PC-9 (cell line): ENCODE measurements around the gene TMEM107. TPM values are rescaled to one million over a fixed set of nuclear protein-coding genes. Genes with fewer than 3 reads are reported as not detected.

Source experiments
- BruUV-seq: library from RNA; stranded (reverse); fragments of 400-500 nt; replicated peaks from 2 replicates; lab custom pipeline; 2021; lab: Mats Ljungman, UMichigan
- CTCF ChIA-PET: fragments of 300-600 bp; sonication (Branson Sonifier 250); formaldehyde crosslinking; loops from one replicate; lab custom pipeline; 2022; ENCODE audit warnings: antibody characterized with exemption; lab: Charles Lee
- POLR2A ChIA-PET: fragments of 300-600 bp; sonication (Branson Sonifier 250); formaldehyde crosslinking; loops from one replicate; lab custom pipeline; 2022; ENCODE audit warnings: antibody characterized with exemption; ENCODE audit not compliant: unreplicated experiment; lab: Charles Lee
- DNase-seq, 2 experiments: peaks; one replicate each; pipeline versions ENCODE4 v3.0.0 to v3.0.0-alpha.2; 2015 to 2022; ENCODE audit warnings: mixed read lengths in 1 of 2
- H2AFZ ChIP-seq: fragments of 200-600 bp; sonication (generic); 2 replicates; pipeline ENCODE4 v1.8.1; 2017; ENCODE audit warnings: antibody characterized with exemption
- H3F3A ChIP-seq: fragments of 200-600 bp; sonication (generic); 2 replicates; pipeline ENCODE4 v1.8.1; 2017; ENCODE audit warnings: antibody characterized with exemption, mild to moderate bottlenecking, low read depth; ENCODE audit not compliant: insufficient read depth
- H3K27ac ChIP-seq: fragments of 200-600 bp; sonication (generic); 2 replicates; pipeline ENCODE4 v1.6.1; 2016; ENCODE audit warnings: mixed run types
- H3K27me3 ChIP-seq: fragments of 200-600 bp; sonication (generic); 2 replicates; pipeline ENCODE4 v1.6.1; 2016; ENCODE audit warnings: low read depth, mixed run types; ENCODE audit not compliant: insufficient read depth
- H3K36me3 ChIP-seq: fragments of 200-600 bp; sonication (generic); 2 replicates; pipeline ENCODE4 v1.6.1; 2016; ENCODE audit warnings: low read depth, mixed run types
- H3K4me1 ChIP-seq: fragments of 200-600 bp; sonication (generic); replicated peaks from 2 replicates; pipeline ENCODE4 v1.6.1; 2016; ENCODE audit warnings: mixed run types; ENCODE audit not compliant: insufficient read depth
- H3K4me2 ChIP-seq: fragments of 200-600 bp; sonication (generic); 2 replicates; pipeline ENCODE4 v1.6.1; 2017; ENCODE audit warnings: mixed run types
- H3K4me3 ChIP-seq: fragments of 200-600 bp; sonication (generic); 2 replicates; pipeline ENCODE4 v1.6.1; 2016; ENCODE audit warnings: mixed run types
- H3K79me2 ChIP-seq: fragments of 200-600 bp; sonication (generic); 2 replicates; pipeline ENCODE4 v1.6.1; 2017; ENCODE audit warnings: low read depth, mixed run types
- H3K9me2 ChIP-seq: fragments of 200-600 bp; sonication (generic); 2 replicates; pipeline ENCODE4 v1.8.1; 2017; ENCODE audit warnings: mild to moderate bottlenecking; ENCODE audit not compliant: insufficient read depth
- H3K9me3 ChIP-seq: fragments of 200-600 bp; sonication (generic); 2 replicates; pipeline ENCODE4 v1.8.1; 2016; ENCODE audit warnings: low read depth; ENCODE audit not compliant: insufficient read depth
- H4K20me1 ChIP-seq: fragments of 200-600 bp; sonication (generic); 2 replicates; pipeline ENCODE4 v1.8.1; 2017; ENCODE audit not compliant: insufficient read depth
- CTCF ChIP-seq: fragments of 200-600 bp; sonication (generic); conservative IDR thresholded peaks from 2 replicates; pipeline ENCODE4 v1.6.1; 2017; ENCODE audit warnings: mixed run types, antibody characterized with exemption, mild to moderate bottlenecking, moderate library complexity
- EZH2 ChIP-seq: fragments of 200-600 bp; sonication (generic); IDR thresholded peaks from 2 replicates; pipeline ENCODE4 v1.8.0; 2017; ENCODE audit warnings: antibody characterized with exemption, low read depth
- intact Hi-C: fragments of 100-400 bp; cut with micrococcal nuclease; formaldehyde crosslinking; loops from one replicate; pipeline ENCODE4 v1.10.0; 2022; ENCODE audit not compliant: unreplicated experiment
- total RNA-seq: library from RNA; stranded (reverse); gene quantifications from 2 replicates; pipeline ENCODE4 v1.2.3, GENCODE V29; 2021

Gene TMEM107
- total RNA-seq, 1 experiment from 2014 or later = 59.1 TPM

DNA sequence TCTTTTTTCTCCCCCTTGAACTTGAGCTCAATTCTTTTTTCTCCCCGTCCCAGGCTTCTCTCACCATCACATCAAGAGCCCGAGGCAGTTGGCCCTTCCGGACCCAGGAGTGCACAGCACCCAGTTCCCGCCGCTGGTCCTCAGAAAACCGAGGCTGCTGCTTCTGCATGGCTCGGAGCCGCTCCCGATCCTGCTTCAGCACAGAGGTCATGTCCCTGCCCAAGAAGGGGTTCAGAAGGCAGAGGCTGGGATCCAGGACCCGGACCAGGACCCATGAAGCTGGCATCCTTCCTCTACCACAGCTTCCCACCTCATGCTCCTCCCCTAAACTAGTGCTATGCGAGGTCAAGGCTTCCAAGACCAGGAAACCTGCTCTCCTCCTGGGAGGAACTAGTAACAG, 34.4 kb downstream of the TMEM107 start:
- DNase-seq = no peak

GRCh38 chr17:8141045-8141444, 35.1 kb downstream of the TMEM107 start:
- Histone ChIP-seq H4K20me1 (no peaks in the 10 kb centered on the region), H3K4me2 (no peak overlapping the region), H3K27ac (no peak overlapping the region), H2AFZ (no peak overlapping the region), H3K9me3 (no peaks in the 10 kb centered on the region), H3K27me3 (no peaks in the 10 kb centered on the region), H3F3A (peaks cover 12% of the 10 kb centered on the region; the same call in 1 of the 2 replicates), H3K4me1 (peaks cover 8% of the 10 kb centered on the region; the same call in 1 of the 2 replicates), H3K9me2 (no peaks in the 10 kb centered on the region), H3K36me3 (no peaks in the 10 kb centered on the region), H3K79me2 (no peaks in the 10 kb centered on the region), H3K4me3 (no peak overlapping the region)
- intact Hi-C loops = no loop called here
- no TSS peak for BruUV-seq
- DNase-seq = no peak
- ChIA-PET POLR2A (interaction anchor here (0.6 kb wide), 1 partner anchor 32 kb away, joined by 4 read pairs; no protein-coding TSS in a partner anchor), CTCF (no interaction called here)
- no peak for TF ChIP-seq EZH2
- no peak for TF ChIP-seq CTCF

More for the DNA sequence above, 34.4 kb downstream of the TMEM107 start:
- POLR2A ChIA-PET = no interaction called here
- Histone ChIP-seq H3F3A (peaks cover 12% of the 10 kb centered on the region; the same call in 1 of the 2 replicates), H3K27me3 (no peaks in the 10 kb centered on the region), H3K4me3 (no peak overlapping the region), H3K79me2 (no peaks in the 10 kb centered on the region), H2AFZ (no peak overlapping the region), H3K4me1 (peaks cover 8% of the 10 kb centered on the region; the same call in 1 of the 2 replicates), H3K4me2 (no peak overlapping the region), H3K9me3 (no peaks in the 10 kb centered on the region), H3K9me2 (no peaks in the 10 kb centered on the region), H4K20me1 (no peaks in the 10 kb centered on the region), H3K27ac (no peak overlapping the region), H3K36me3 (no peaks in the 10 kb centered on the region)
- CTCF ChIA-PET = no interaction called here
- TF ChIP-seq EZH2 (no peak), CTCF (no peak)
- intact Hi-C loops = no loop called here
- no TSS peak for BruUV-seq

DNA sequence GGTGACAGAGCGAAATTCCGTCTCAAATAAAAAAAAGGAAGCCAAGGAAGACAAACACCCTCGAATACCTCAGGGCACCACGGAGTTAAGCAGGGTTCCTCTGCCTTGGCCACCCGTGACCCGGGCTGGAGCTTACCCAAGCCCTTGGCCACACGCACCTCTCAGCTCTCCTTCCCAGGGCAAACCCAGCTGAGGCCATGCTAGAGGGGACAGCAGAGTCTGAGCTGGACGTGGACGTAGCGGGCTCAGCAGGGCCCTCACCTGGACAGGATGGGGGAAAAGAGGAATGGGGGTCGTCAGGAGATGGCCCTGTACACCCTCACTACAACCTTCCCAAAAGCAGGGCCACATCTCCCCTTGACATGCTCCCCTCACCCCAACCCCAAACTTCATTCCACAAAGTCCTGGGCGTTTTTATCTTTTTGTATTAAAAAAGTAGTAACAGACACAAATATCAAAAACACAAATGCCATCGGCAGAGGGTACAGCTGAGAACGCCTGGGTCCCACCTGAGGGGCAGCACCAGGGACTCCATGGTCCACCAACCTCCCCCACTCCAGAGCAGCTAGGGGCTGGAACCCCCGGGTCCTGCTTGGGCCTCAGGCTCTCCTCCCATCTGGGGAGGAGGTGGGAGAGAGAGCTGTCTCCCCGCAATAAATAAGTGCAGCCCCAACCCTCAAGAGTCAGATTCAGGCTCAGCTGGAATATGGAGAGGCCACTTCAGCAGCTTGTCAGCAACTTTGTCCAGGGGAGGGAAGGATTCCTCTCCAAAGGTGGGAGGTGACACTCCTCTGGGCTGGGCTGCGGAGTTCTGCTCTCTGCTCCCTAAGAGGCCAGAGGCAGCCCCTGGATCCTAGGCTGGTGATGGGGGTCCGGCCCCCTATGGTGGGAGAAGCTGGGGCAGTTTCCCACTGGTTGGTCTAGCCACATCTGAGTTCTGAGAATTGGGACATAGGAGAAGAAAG, 35.8 kb downstream of the TMEM107 start:
- H3K4me3 ChIP-seq = no peak overlapping the region
- no peaks in the 10 kb centered on the region for H3K79me2 ChIP-seq
- no peak overlapping the region for H3K4me2 ChIP-seq
- peaks cover 8% of the 10 kb centered on the region; the same call in 1 of the 2 replicates for H3K4me1 ChIP-seq
- ChIA-PET CTCF (no interaction called here), POLR2A (interaction anchor here (0.6 kb wide), 1 partner anchor 33 kb away, joined by 4 read pairs; no protein-coding TSS in a partner anchor)
- no peaks in the 10 kb centered on the region for H3K9me2 ChIP-seq
- no peaks in the 10 kb centered on the region for H3K27me3 ChIP-seq
- DNase-seq = no peak
- H3K9me3 ChIP-seq = no peaks in the 10 kb centered on the region
- no peak for TF ChIP-seq CTCF
- no peak for TF ChIP-seq EZH2
- H3K27ac ChIP-seq = no peak overlapping the region
- intact Hi-C loops = no loop called here
- no peaks in the 10 kb centered on the region for H4K20me1 ChIP-seq
- H3F3A ChIP-seq = peaks cover 12% of the 10 kb centered on the region; the same call in 1 of the 2 replicates
- no TSS peak for BruUV-seq
- H2AFZ ChIP-seq = no peak overlapping the region
- H3K36me3 ChIP-seq = no peaks in the 10 kb centered on the region
